HCT116 (cell line): ENCODE results near the gene SEC23IP. TPM values are rescaled to one million over a fixed set of nuclear protein-coding genes. Genes with fewer than 3 reads are reported as not detected.

ENCODE experiments used
- ATAC-seq: fragments of 200-7000 bp; cut with Tn5 transposase; 2 replicates; pipeline ENCODE4 v1.9.1; 2020; ENCODE audit warnings: mild to moderate bottlenecking, moderate library complexity
- BruUV-seq: library from RNA; stranded (reverse); fragments of 400-500 nt; replicated peaks from 2 replicates; lab custom pipeline; 2021; lab: Mats Ljungman, UMichigan
- CTCF ChIA-PET: fragments of 300-600 bp; sonication (Branson Sonifier 250); formaldehyde crosslinking; loops from one replicate; lab custom pipeline; 2021; ENCODE audit warnings: antibody characterized with exemption; lab: Charles Lee
- POLR2A ChIA-PET: fragments of 300-600, 350-600 bp; sonication (Branson Sonifier 250); formaldehyde crosslinking; loops from one replicate; lab custom pipeline; 2021; ENCODE audit warnings: antibody characterized with exemption; lab: Charles Lee
- RAD21 ChIA-PET, 2 experiments: fragments of 300-600 bp; sonication (Branson Sonifier 250); formaldehyde crosslinking; loops; one replicate each; lab custom pipeline; 2023; ENCODE audit warnings: low total read pairs in 2 of 2; ENCODE audit not compliant: uncharacterized antibody in 2 of 2, unreplicated experiment in 2 of 2, low non-redundant PET in 1 of 2; lab: Charles Lee
- DNase-seq: peaks from one replicate; pipeline ENCODE4 v3.0.0-alpha.2; 2010; ENCODE audit warnings: low read depth, low spot score
- H2AFZ ChIP-seq: fragments of 200-600 bp; shearing (Covaris generic), sonication (generic); 2 replicates; pipeline ENCODE4 v1.6.1; 2017; ENCODE audit warnings: low read depth, mixed run types, mixed read lengths, antibody characterized with exemption, low read length; ENCODE audit not compliant: poor library complexity, severe bottlenecking
- H3K27ac ChIP-seq: 2 replicates; pipeline ENCODE4 v1.5.1; 2012; ENCODE audit warnings: low read depth, low read length
- H3K27me3 ChIP-seq: fragments of 200-600 bp; sonication (generic); 2 replicates; pipeline ENCODE4 v1.6.1; 2016; ENCODE audit warnings: mixed run types, low read length, mixed read lengths; ENCODE audit not compliant: insufficient read depth
- H3K36me3 ChIP-seq, 2 experiments: fragments of 200-500 bp in 1 of 2; fragments of 200-600 bp in 1 of 2; sonication (Bioruptor generic) in 1 of 2; sonication (generic) in 1 of 2; 2 replicates each; pipeline versions ENCODE4 v1.5.1 to v1.6.1; 2014 to 2016; ENCODE audit warnings: low read length in 2 of 2, inconsistent platforms in 1 of 2, mixed read lengths in 1 of 2, mixed run types in 1 of 2; ENCODE audit not compliant: insufficient read depth in 2 of 2, control insufficient read depth in 1 of 2
- H3K4me1 ChIP-seq, 2 experiments: fragments of 200-600 bp in 1 of 2; sonication (generic) in 1 of 2; 2 replicates each; pipeline versions ENCODE4 v1.5.1 to v1.6.1; 2012 to 2017; ENCODE audit warnings: low read length in 2 of 2, inconsistent platforms in 1 of 2, mild to moderate bottlenecking in 1 of 2, mixed read lengths in 1 of 2, mixed run types in 1 of 2, moderate library complexity in 1 of 2; ENCODE audit not compliant: insufficient read depth in 2 of 2, control insufficient read depth in 1 of 2
- H3K4me2 ChIP-seq: fragments of 200-600 bp; sonication (generic); 2 replicates; pipeline ENCODE4 v1.6.1; 2017; ENCODE audit warnings: mixed run types, low read length, mixed read lengths
- H3K4me3 ChIP-seq, 2 experiments: fragments of 200-600 bp in 1 of 2; sonication (generic) in 1 of 2; replicated peaks in 1 of 2; 2 replicates each; pipeline ENCODE4 v1.5.1; 2011 to 2016; ENCODE audit warnings: low read length in 2 of 2, control low read depth in 1 of 2, low read depth in 1 of 2, mild to moderate bottlenecking in 1 of 2, mixed read lengths in 1 of 2, mixed run types in 1 of 2
- H3K79me2 ChIP-seq: fragments of 200-600 bp; sonication (generic); 2 replicates; pipeline ENCODE4 v1.6.1; 2017; ENCODE audit warnings: mild to moderate bottlenecking, mixed run types, low read length, moderate library complexity, mixed read lengths; ENCODE audit not compliant: insufficient read depth
- H3K9ac ChIP-seq: fragments of 200-600 bp; sonication (generic); 2 replicates; pipeline ENCODE4 v1.6.1; 2016; ENCODE audit warnings: low read length, mixed read lengths
- H3K9me2 ChIP-seq: fragments of 200-600 bp; sonication (generic), shearing (Covaris generic); 2 replicates; pipeline ENCODE4 v1.6.1; 2017; ENCODE audit warnings: mixed run types, mild to moderate bottlenecking, moderate library complexity; ENCODE audit not compliant: insufficient read depth
- H3K9me3 ChIP-seq, 2 experiments: fragments of 200-500 bp in 1 of 2; fragments of 200-600 bp in 1 of 2; sonication (Bioruptor generic) in 1 of 2; sonication (generic) in 1 of 2; 2 replicates each; pipeline ENCODE4 v1.6.1; 2014 to 2017; ENCODE audit warnings: low read length in 2 of 2, mixed read lengths in 2 of 2, inconsistent platforms in 1 of 2, low read depth in 1 of 2, mild to moderate bottlenecking in 1 of 2, mixed run types in 1 of 2, moderate library complexity in 1 of 2; ENCODE audit not compliant: control insufficient read depth in 1 of 2, insufficient read depth in 1 of 2
- H4K20me1 ChIP-seq: fragments of 200-600 bp; sonication (generic), shearing (Covaris generic); 2 replicates; pipeline ENCODE4 v1.6.1; 2017; ENCODE audit warnings: mixed run types, mild to moderate bottlenecking, moderate library complexity; ENCODE audit not compliant: insufficient read depth
- CBX3 ChIP-seq: IDR thresholded peaks from 2 replicates; pipeline ENCODE4 v1.6.1; 2012; ENCODE audit warnings: low read depth
- CEBPB ChIP-seq: IDR thresholded peaks from 2 replicates; pipeline ENCODE4 v1.6.1; 2012; ENCODE audit warnings: low read depth
- EGR1 ChIP-seq: IDR thresholded peaks from 2 replicates; pipeline ENCODE4 v1.6.1; 2012; ENCODE audit warnings: low read depth
- EZH2 ChIP-seq: fragments of 200-600 bp; sonication (generic); IDR thresholded peaks from 2 replicates; pipeline ENCODE4 v1.6.1; 2017; ENCODE audit warnings: antibody characterized with exemption, mixed run types
- EZH2phosphoT487 ChIP-seq: fragments of 200-600 bp; IDR thresholded peaks from 2 replicates; pipeline ENCODE4 v1.6.1; 2018; ENCODE audit warnings: antibody characterized with exemption, borderline replicate concordance
- POLR2AphosphoS5 ChIP-seq: IDR thresholded peaks from 2 replicates; pipeline ENCODE4 v1.6.1; 2011; ENCODE audit warnings: mild to moderate bottlenecking, low read depth, low read length, moderate library complexity
- TCF7L2 ChIP-seq: IDR thresholded peaks from 2 replicates; pipeline ENCODE4 v1.7.0; 2011; ENCODE audit warnings: borderline replicate concordance, inconsistent platforms; ENCODE audit not compliant: insufficient read depth, insufficient read length; ENCODE audit errors: extremely low read depth
- intact Hi-C: fragments of 100-400 bp; cut with micrococcal nuclease; formaldehyde crosslinking; loops from 2 replicates; pipeline ENCODE4 v1.10.0; 2022
- total RNA-seq: library from RNA; stranded (reverse); gene quantifications from one replicate; pipeline ENCODE4 v1.2.1, GENCODE V29; 2021; ENCODE audit not compliant: unreplicated experiment
- TF ChIP-seq, protein P1 (sequence below): IDR thresholded peaks from 2 replicates; pipeline ENCODE4 v1.6.1; 2011; ENCODE audit warnings: mild to moderate bottlenecking, low read length, moderate library complexity; ENCODE audit not compliant: insufficient replicate concordance; ENCODE audit errors: extremely low read depth
- TF ChIP-seq, protein P2 (sequence below): IDR thresholded peaks from 2 replicates; pipeline ENCODE4 v1.6.1; 2012

The SEC23IP gene
- total RNA-seq, 1 experiment from 2014 or later: 122 TPM

DNA sequence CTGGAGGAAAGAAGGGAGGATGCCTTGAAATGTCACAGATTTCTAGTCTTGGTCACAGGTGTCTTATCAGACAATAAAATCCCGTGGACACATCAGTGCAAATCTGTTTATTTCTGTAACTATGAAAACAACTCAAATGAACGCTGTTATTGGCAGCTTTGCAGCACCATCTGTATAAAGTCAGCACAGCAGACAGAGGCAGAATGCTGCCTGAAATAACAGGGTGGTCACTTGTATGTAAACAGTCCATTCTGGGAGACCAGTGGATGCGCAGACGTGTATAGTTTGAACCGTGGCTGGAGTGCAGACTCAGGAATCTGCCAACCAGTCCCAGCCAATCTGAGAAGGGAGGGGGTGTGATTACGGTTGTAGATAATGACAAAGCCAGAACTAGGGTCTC, 54.8 kb downstream of the SEC23IP start:
- no TSS peak for BruUV-seq
- CTCF ChIA-PET: no interaction called here

DNA sequence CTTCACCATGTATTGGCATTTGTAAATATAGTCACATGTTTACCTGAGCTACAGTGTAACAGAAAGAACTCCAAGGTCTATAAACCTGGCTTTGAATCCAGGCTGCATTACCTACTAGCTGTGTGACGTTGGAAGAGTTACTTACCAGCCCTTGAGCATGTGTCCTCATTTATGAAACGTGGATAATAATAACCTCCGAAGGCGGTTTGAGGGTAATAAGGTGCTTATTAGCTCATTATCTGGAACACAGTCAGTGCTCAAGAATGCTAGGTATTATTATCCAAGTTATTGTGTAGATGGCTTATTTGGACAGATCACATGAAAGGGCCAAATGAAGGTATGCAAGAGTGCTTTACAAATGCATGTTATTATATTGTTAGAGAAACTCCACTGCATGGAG, 64.9 kb downstream of the SEC23IP start:
- no peaks in the 10 kb centered on the region for H3K9me2 ChIP-seq
- no TSS peak for BruUV-seq
- no peak overlapping the region for H3K4me2 ChIP-seq
- intact Hi-C loops: no loop called here
- H3K27me3 ChIP-seq: no peaks in the 10 kb centered on the region
- no peaks in the 10 kb centered on the region for H3K79me2 ChIP-seq
- ChIA-PET CTCF (no interaction called here), POLR2A (no interaction called here), RAD21 (no interaction called here)
- H3K4me3 ChIP-seq: no peak overlapping the region
- H3K27ac ChIP-seq: no peak overlapping the region
- H3K9me3 ChIP-seq: no peaks in the 10 kb centered on the region
- ATAC-seq (no peak), DNase-seq (no peak)
- no peak overlapping the region for H2AFZ ChIP-seq
- H4K20me1 ChIP-seq: no peaks in the 10 kb centered on the region
- TF ChIP-seq CBX3: no peak
- TF ChIP-seq TCF7L2: no peak
- TF ChIP-seq EGR1: no peak
- TF ChIP-seq, protein P1, sequence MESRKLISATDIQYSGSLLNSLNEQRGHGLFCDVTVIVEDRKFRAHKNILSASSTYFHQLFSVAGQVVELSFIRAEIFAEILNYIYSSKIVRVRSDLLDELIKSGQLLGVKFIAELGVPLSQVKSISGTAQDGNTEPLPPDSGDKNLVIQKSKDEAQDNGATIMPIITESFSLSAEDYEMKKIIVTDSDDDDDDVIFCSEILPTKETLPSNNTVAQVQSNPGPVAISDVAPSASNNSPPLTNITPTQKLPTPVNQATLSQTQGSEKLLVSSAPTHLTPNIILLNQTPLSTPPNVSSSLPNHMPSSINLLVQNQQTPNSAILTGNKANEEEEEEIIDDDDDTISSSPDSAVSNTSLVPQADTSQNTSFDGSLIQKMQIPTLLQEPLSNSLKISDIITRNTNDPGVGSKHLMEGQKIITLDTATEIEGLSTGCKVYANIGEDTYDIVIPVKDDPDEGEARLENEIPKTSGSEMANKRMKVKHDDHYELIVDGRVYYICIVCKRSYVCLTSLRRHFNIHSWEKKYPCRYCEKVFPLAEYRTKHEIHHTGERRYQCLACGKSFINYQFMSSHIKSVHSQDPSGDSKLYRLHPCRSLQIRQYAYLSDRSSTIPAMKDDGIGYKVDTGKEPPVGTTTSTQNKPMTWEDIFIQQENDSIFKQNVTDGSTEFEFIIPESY: no peak
- H3K36me3 ChIP-seq: no peaks in the 10 kb centered on the region
- H3K9ac ChIP-seq: no peak overlapping the region
- no peaks in the 10 kb centered on the region for H3K4me1 ChIP-seq

More for the DNA sequence above, 54.8 kb downstream of the SEC23IP start:
- Histone ChIP-seq H3K4me1 (no peaks in the 10 kb centered on the region), H3K79me2 (no peaks in the 10 kb centered on the region), H3K4me2 (no peak overlapping the region), H3K27ac (no peak overlapping the region), H3K9me3 (no peaks in the 10 kb centered on the region), H3K9me2 (no peaks in the 10 kb centered on the region), H4K20me1 (no peaks in the 10 kb centered on the region), H2AFZ (no peak overlapping the region), H3K36me3 (peaks cover 11 to 13% of the 10 kb centered on the region in 2 experiments; a peak in 3 of 4 replicates), H3K27me3 (no peaks in the 10 kb centered on the region), H3K4me3 (no peak overlapping the region), H3K9ac (no peak overlapping the region)
- ATAC-seq (no peak), DNase-seq (no peak)
- intact Hi-C loops: no loop called here
- TF ChIP-seq CEBPB (no peak), EZH2phosphoT487 (no peak), CBX3 (no peak), EZH2 (no peak), POLR2AphosphoS5 (no peak)
- TF ChIP-seq, protein P2, sequence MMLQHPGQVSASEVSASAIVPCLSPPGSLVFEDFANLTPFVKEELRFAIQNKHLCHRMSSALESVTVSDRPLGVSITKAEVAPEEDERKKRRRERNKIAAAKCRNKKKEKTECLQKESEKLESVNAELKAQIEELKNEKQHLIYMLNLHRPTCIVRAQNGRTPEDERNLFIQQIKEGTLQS: no peak
- ChIA-PET POLR2A (no interaction called here), RAD21 (no interaction called here)
